T1000 (cell line): ENCODE results near the gene RNASE7.
"Not testable (repeated sequence)": the region's sequence is repeated elsewhere in the genome, so short reads cannot be mapped to it uniquely, and the experiment has no call there.

Experiments
- DNase-seq: peaks from one replicate; lab custom pipeline; 2025; ENCODE audit warnings: mixed read lengths; lab: John Stamatoyannopoulos, UW

Gene RNASE7, protein sequence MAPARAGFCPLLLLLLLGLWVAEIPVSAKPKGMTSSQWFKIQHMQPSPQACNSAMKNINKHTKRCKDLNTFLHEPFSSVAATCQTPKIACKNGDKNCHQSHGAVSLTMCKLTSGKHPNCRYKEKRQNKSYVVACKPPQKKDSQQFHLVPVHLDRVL

DNA sequence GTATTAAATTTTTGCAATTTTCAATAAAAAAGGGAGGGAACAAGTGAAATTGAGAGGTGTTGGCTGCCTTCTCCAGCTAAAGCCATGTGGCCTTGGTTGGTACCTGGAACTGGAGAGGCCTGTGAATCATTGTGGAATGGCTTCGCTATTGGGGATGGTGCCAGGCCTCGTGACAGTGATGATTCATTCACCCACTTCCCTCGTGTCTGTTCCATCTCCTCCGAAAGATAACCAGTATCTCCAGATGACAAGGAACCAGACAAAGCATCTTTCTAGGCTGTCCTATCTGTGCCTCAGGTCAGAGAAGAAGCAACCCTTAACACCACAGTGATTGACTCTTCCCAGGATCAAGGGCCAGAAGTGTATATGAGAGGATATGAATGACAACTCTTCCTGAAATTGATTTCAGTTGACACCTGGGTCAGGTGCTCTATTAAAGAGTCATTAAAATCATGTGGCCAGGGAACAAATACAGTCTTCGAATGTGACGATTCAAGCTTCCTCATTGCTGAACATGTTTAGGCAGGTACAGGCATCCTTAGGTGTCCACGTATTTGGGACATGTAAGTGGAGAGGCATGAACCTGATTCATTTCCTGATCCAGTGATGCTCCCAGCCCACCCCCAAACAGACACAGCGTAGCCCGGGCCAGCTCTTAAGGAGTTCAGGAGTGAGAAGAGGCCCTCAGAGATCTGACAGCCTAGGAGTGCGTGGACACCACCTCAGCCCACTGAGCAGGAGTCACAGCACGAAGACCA is at the start of gene RNASE7:
Gene RNASE7 (plus strand): TSS at position 687 of the 758 bp plus-strand sequence. CDS start 631 bp downstream, outside the sequence.
- no peak for DNase-seq

DNA sequence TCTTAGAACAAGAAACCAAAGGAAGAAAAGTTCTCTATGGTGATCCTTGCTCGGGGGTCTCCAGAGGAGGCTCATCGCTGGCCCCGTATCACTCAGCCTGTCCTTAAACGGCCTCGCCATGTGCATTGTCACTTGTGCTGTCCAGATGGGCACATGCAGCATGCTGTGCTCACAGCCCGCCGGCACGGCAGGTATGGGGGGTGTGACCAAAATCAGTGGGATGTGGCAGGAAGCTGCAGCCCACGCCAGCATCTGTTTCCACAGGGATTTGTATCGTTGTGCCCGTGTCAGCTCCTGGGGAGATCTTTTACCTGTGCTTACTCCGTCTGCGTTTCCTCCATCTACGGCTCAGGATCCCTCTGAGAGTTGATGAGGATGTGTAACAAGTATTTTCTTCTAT is 45.6 kb upstream of the RNASE7 start:
- DNase-seq: no peak

DNA sequence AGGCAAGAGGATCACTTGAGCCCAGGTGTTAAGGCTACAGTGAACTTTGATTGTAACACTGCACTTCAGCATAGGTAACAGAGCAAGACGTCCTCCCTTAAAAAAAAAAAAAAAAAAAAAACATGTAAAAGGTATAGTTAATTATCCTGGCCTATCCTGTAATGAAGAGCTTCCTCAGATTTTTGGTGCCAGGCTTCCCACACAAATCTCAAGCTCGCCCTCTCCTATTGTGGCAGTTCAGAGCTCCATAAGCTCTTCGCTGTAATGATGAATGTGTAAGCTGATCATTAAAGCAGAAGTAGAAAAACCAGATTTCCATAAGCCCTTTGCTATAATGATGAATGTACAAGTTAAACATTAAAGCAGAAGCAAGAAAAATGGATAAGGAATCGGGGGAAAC is 45.0 kb upstream of the RNASE7 start:
- no peak for DNase-seq

- no peak for DNase-seq
Measured at GRCh38 chr14:20997564-20997963, 44.6 kb upstream of the RNASE7 start.

GRCh38 chr14:20998139-20998538 is 44.0 kb upstream of the RNASE7 start:
- no peak for DNase-seq

GRCh38 chr14:20998674-20999366 is 43.3 kb upstream of the RNASE7 start, which contains the start of gene SLC39A2:
Gene SLC39A2, plus strand, starts transcription at chr14:20999293. Its CDS starts 154 bp downstream, at chr14:20999447.
- DNase-seq: no peak

DNA sequence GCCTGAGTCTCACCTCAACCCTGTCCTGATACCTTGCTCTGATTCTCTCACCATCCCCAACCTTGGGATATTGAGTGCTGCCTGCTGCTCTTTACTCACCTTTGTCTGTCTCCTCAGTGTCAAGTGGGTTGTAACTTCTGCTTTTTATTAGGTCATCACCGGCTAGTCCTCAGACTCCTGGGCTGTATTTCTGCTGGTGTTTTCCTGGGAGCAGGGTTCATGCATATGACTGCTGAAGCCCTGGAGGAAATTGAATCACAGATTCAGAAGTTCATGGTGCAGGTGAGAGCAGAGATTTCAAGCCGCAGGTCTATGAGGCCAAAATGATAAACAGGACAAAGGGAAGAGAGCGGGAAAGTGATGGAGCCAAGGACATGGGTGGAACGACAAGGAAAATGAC is 42.6 kb upstream of the RNASE7 start:
- no peak for DNase-seq

DNA sequence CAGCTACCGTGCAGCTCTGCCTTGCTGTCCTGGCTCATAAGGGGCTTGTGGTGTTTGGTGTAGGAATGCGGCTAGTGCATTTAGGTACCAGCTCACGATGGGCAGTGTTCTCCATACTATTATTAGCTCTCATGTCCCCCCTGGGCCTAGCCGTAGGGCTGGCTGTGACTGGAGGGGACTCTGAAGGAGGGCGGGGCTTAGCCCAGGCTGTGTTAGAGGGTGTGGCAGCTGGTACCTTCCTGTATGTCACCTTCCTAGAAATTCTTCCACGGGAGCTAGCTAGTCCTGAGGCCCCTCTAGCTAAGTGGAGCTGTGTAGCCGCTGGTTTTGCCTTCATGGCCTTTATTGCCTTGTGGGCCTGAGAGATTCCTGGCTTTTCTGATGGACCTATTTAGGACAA is 40.9 kb upstream of the RNASE7 start:
- no peak for DNase-seq

DNA sequence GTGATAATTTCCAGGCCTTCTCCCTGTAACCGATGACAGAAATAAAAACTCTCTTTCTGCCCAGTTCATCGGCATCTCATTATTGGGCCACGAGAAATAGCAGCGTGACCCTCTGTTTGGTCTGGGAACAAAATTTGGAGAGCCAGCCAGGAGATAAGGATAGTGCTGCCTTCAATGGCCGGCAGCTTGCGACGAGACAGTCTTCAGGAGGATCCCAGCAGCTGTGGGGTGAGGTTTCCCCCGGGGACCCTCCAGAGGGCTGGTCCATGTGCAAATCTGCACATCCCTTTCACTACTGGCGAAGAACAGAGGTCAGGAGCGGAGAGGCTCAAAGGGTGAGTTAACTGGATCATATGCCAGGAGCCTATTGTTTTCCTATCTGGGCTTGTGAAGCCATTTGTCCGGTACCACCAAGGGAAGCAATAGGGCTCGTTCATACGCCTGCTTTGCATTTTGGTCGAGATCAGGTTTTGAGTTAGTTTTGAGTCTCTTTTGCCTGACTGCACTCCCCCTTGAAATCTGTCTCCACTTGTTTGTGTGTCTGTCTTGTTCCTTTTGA is 38.3 kb upstream of the RNASE7 start:
- no peak for DNase-seq

DNA sequence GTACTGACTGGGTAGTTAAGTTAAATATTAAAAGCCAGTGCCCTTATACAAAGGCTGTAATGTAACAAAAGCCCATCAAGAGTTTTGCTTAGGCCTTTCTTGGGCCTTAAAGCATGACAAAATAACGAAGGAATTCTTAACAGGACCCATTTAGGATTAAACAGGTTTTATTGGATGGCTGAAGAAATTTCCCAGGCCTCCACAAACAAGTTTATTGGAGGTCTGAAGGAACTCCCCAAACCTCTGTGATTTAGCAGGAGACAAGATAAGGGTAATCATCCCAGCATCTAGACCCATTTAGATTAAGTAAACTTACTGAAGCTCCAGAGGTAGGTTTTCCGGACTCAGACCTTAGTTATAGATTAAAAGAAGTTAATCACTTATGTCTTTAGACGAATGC is 32.4 kb upstream of the RNASE7 start:
- not testable (repeated sequence) for DNase-seq

DNA sequence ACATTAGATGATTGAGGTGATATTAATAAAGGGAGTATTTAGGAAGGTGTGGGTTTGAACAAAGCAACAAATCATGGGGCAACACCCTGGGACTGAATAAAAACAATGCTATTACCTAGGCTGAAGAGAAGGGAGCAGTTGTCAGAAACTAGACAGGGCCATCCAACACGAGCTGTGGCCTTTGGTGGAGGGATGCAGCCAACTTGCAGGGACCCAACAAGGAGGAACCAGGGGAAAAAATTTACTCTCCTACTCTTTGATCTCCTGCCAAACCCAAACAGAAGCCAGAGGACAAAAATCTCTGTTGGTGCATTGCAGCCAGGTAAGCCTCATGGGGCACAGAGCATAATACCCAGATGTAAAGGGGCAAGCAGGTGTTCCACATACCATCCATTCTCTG is 31.0 kb upstream of the RNASE7 start:
- DNase-seq: no peak

DNA sequence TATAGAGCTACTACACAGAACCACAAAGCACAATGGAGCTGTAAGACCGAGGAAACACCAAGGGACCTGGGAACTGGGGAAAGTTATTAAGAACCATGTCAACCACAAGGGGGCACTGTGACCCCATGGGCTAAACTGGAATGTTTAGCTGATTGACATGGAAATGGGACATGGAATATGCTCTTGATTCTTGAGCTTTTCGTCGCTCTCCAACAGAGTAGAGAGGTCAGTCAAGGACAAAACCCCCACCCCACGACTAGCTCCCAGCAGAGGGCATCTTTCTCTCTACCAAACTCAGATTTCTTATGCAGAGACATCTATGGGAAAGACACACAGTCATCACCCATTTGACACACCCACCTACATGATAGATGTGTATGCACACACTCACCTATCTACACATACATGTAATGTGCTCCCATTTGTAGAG is 27.4 kb upstream of the RNASE7 start:
- peak; percentile 10 for DNase-seq

- no peak for DNase-seq
Measured at GRCh38 chr14:21015312-21015711, 26.9 kb upstream of the RNASE7 start.

DNA sequence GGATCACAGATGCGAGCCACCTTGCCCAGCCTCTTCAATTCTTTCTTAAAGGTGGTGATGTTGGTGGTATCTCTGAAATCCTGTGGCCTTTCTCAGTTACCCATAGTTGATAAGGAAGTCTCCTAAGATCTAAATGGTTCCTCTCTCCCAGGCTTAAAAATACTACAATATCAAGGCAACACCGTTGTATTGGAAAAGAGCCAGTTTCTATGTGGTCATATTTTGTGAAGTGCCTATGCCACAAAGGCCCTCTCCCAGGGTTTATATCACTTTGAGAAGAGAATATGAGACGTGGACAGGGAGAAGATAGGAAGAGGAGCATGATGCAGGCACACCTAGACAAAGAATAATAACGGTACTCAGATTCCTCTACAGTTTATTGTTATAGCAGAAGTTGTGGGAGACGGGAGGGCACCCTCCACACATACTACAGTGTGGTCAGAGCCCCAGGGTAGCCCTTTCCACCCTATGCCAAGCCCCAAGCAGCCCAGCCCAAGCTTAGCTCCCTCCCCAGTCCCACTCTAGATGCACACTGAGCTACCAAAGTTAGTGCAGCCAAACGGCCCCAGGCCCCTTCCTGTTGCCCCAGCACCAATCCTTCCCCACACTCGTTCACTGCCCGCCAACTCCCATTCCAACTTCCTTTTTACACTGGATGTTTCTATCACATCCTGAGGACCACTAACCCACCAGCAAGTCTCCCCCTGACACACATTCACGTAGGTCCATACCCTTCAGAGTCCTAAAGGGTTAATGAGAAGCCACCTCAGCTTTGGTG is 25.6 kb upstream of the RNASE7 start:
- no peak for DNase-seq

- DNase-seq: no peak
Measured at GRCh38 chr14:21017528-21018245, 24.5 kb upstream of the RNASE7 start.

GRCh38 chr14:21018286-21018685 is 23.9 kb upstream of the RNASE7 start:
- DNase-seq: no peak

DNA sequence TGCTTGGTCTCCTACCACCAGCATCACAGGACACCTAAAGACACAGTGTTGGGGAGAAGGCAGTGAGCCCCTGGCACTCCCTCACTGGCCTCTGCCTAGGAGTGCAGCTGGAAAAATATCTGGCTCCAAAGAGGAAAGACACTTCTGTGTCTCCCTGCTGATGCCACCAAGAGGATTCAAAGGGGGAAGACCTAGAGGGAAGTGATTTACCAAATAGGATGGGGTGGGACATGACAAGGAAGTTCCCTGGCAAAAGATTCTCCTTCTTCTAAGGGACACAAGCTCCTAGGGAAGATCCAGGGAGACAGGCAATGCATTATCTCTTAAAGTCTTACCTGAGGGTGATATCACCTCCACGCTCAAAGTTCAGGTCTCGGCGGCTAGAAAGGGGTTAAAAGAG is 23.4 kb upstream of the RNASE7 start:
- DNase-seq: no peak

GRCh38 chr14:21019366-21019765 is 22.8 kb upstream of the RNASE7 start:
- DNase-seq: no peak

GRCh38 chr14:21020977-21021545 is 21.1 kb upstream of the RNASE7 start:
- no peak for DNase-seq

DNA sequence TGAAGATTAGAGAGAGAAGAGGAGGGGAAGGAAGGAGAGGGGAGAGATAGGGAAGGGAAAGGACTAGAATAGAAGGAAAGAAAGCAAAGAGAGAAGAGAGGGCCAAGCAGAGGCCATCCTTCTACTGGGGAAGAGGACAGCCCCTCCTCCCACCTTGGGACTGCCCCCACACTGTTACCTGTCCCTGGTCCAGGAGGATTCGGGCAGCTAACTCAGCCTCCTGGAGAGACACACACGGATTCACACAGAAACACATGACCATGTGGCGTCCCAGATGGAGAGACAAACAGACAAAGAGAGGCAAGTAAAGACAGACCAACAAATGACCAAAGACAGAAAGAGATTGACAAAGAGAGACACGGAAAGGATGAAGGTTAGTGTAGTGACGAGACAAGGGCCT is 19.5 kb upstream of the RNASE7 start:
- no peak for DNase-seq

DNA sequence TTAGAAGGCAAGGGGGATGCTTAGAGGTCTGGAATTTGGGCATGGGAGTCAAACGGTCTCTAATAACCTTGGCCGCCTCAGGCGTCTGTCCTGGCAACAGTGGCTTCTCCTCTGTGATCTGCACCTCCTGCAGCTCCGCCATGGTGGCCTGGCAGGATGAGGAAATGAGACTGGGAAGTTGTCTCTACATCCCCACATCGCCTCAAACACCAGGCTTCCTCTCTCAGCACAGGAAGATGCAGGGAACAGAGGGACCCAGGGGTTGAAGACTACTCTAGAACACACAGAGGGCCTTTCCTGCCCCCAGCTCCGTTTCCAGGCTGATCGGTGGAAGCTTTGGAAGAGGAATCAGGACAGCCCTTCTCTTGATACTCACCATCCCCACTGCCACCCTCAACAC is 19.0 kb upstream of the RNASE7 start:
- DNase-seq: no peak
